ENCODE data around the gene SLC25A25. TPM values are rescaled to one million over a fixed set of nuclear protein-coding genes. Genes with fewer than 3 reads are reported as not detected.

Gene SLC25A25
- total RNA-seq, 1 experiment from 2014 or later = 10.7 TPM

- in situ Hi-C loops (cut with HindIII; ENCODE audit: low pct_unique_long_range_greater_than_20kb, low sequenced_read_pairs) (no loop called here), intact Hi-C loops (cut with micrococcal nuclease; ENCODE audit: unreplicated experiment) (no loop called here)
- TF ChIP-seq REST (IDR thresholded peaks at IDR 0.05; ENCODE audit: insufficient read depth in 1 of 2, low read depth in 2 of 2, low read length in 1 of 2) = no peak
- no peak for TF ChIP-seq TCF7L2 (IDR thresholded peaks at IDR 0.05; ENCODE audit: low read depth, low read length)
- TF ChIP-seq POLR2AphosphoS5 (IDR thresholded peaks at IDR 0.05; ENCODE audit: low read depth, low read length) = no peak
- no peak for TF ChIP-seq CTCF (IDR thresholded peaks at IDR 0.05)
- no peak for TF ChIP-seq SIN3A (IDR thresholded peaks at IDR 0.05; ENCODE audit: borderline replicate concordance, insufficient read depth, low read depth, low read length)
- POLR2A ChIA-PET = interaction anchor here (0.5 kb wide), 1 partner anchor 11 kb away, joined by 13 read pairs; no protein-coding TSS in a partner anchor
- peaks cover 14% of the 10 kb centered on the region for H3K4me1 ChIP-seq (ENCODE audit: control insufficient read depth, insufficient read depth, low read length)
- H3K9me3 ChIP-seq (ENCODE audit: control insufficient read depth, insufficient read depth, low read depth, low read length) = no peaks in the 10 kb centered on the region
- no peaks in the 10 kb centered on the region for H3K27me3 ChIP-seq (ENCODE audit: control insufficient read depth, insufficient read depth, low read length)
- CTCF ChIA-PET = no interaction called here
- no peaks in the 10 kb centered on the region for H3K36me3 ChIP-seq (ENCODE audit: control insufficient read depth, insufficient read depth, low read length)
- ATAC-seq (no peak), DNase-seq (ENCODE audit: low read depth, low spot score) (no peak)
- no peak overlapping the region for H3K4me3 ChIP-seq (ENCODE audit: low read depth in 2 of 2, low read length in 2 of 2)
- TSS peak; percentile 43 for BruUV-seq (replicated peaks)
- H3K27ac ChIP-seq (ENCODE audit: low read length) = peak overlapping the region; percentile 59; the same call in 1 of the 2 replicates
Measured at GRCh38 chr9:128072144-128073021, 4.4 kb downstream of the SLC25A25 start.

DNA sequence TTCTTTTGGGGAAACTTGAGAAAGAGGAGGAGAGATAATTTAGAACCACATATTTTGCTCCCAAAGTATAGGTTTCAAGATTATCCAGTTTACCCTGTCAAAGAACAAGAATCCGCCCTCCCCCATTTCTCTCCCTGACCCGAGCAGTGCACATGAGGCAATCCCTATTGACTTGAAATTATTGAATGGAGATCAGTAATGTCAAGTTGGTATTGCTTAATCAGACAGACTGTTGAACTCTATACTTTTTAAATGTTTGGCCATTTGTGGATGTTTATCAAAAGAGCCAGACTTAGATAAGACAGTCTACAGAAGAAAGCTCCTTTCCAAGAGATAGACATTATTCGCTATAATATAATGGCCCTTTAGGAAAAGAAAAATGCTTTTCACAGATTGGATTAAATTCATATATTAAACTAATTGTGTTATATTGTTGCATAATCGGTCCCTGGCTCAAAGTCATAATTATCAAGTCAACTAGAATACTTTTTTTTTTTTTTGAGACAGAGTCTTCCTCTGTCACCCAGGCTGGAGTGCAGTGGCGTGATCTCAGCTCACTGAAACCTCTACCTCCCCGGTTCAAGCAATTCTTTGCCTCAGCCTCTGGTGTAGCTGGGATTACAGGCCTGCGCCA lies 5.3 kb downstream of the SLC25A25 start:
- Histone ChIP-seq H3K9me3 (ENCODE audit: control insufficient read depth, insufficient read depth, low read depth, low read length) (no peaks in the 10 kb centered on the region), H3K27me3 (ENCODE audit: control insufficient read depth, insufficient read depth, low read length) (no peaks in the 10 kb centered on the region), H3K4me3 (ENCODE audit: low read depth in 2 of 2, low read length in 2 of 2) (no peak overlapping the region), H3K27ac (ENCODE audit: low read length) (peak overlapping the region; percentile 48; the same call in 1 of the 2 replicates), H3K4me1 (ENCODE audit: control insufficient read depth, insufficient read depth, low read length) (peaks cover 23% of the 10 kb centered on the region), H3K36me3 (ENCODE audit: control insufficient read depth, insufficient read depth, low read length) (no peaks in the 10 kb centered on the region)
- intact Hi-C loops (cut with micrococcal nuclease; ENCODE audit: unreplicated experiment) = no loop called here
- no peak for TF ChIP-seq TCF7L2 (IDR thresholded peaks at IDR 0.05; ENCODE audit: low read depth, low read length)
- no peak for TF ChIP-seq REST (IDR thresholded peaks at IDR 0.05; ENCODE audit: insufficient read depth in 1 of 2, low read depth in 2 of 2, low read length in 1 of 2)
- no peak for TF ChIP-seq CTCF (IDR thresholded peaks at IDR 0.05)
- TF ChIP-seq POLR2AphosphoS5 (IDR thresholded peaks at IDR 0.05; ENCODE audit: low read depth, low read length) = no peak
- TF ChIP-seq SIN3A (IDR thresholded peaks at IDR 0.05; ENCODE audit: borderline replicate concordance, insufficient read depth, low read depth, low read length) = no peak
- POLR2A ChIA-PET = no interaction called here
- CTCF ChIA-PET = no interaction called here
- ATAC-seq (no peak), DNase-seq (ENCODE audit: low read depth, low spot score) (no peak)
- in situ Hi-C loops (cut with HindIII; ENCODE audit: low pct_unique_long_range_greater_than_20kb, low sequenced_read_pairs) = no loop called here
- no TSS peak for BruUV-seq (replicated peaks)
